Progenitor cell of endocrine pancreas (in vitro differentiated cells): ENCODE results near the gene TMEM59L. TPM values are rescaled to one million over a fixed set of nuclear protein-coding genes. Genes with fewer than 3 reads are reported as not detected.

Experiments used
- DNase-seq: peaks from one replicate; pipeline ENCODE4 v3.0.0; 2021; ENCODE audit warnings: low spot score; ENCODE audit not compliant: unreplicated experiment
- H3K27ac Mint-ChIP-seq: 2 replicates; pipeline ENCODE4 v1.8.0; 2021; ENCODE audit warnings: mild to moderate bottlenecking, moderate library complexity, mixed read lengths
- H3K27me3 Mint-ChIP-seq: 2 replicates; pipeline ENCODE4 v1.8.0; 2021; ENCODE audit warnings: mixed read lengths
- H3K36me3 Mint-ChIP-seq: 2 replicates; pipeline ENCODE4 v1.8.0; 2022; ENCODE audit warnings: mixed read lengths; ENCODE audit not compliant: insufficient read depth
- H3K4me1 Mint-ChIP-seq: 2 replicates; pipeline ENCODE4 v1.8.0; 2021; ENCODE audit warnings: low read depth, mixed read lengths
- H3K4me3 Mint-ChIP-seq: 2 replicates; pipeline ENCODE4 v1.8.0; 2021; ENCODE audit warnings: low read depth, mild to moderate bottlenecking, moderate library complexity, mixed read lengths
- H3K9me3 Mint-ChIP-seq: 2 replicates; pipeline ENCODE4 v1.8.0; 2021; ENCODE audit warnings: low read depth, mixed read lengths
- CTCF ChIP-seq: fragments of 200-600 bp; sonication (generic); IDR thresholded peaks from one replicate; pipeline ENCODE4 v1.5.0; 2021; ENCODE audit warnings: antibody characterized with exemption, mild to moderate bottlenecking; ENCODE audit not compliant: unreplicated experiment
- total RNA-seq: library from RNA; stranded (reverse); gene quantifications from 2 replicates; pipeline ENCODE4 v1.2.1, GENCODE V29; 2021

Gene TMEM59L
- total RNA-seq, 1 donor from 2014 or later: 6.4 TPM

GRCh38 chr19:18667531-18668251 lies 55.0 kb downstream of the TMEM59L start:
- no peak for TF ChIP-seq CTCF
- no peak for DNase-seq
- no peak overlapping the region for H3K27ac Mint-ChIP-seq
- H3K36me3 Mint-ChIP-seq: peaks cover 4% of the 10 kb centered on the region
- H3K27me3 Mint-ChIP-seq: no peaks in the 10 kb centered on the region
- no peaks in the 10 kb centered on the region for H3K9me3 Mint-ChIP-seq
- peaks cover 2% of the 10 kb centered on the region for H3K4me1 Mint-ChIP-seq
- no peak overlapping the region for H3K4me3 Mint-ChIP-seq

GRCh38 chr19:18668252-18668631 lies 55.6 kb downstream of the TMEM59L start:
- no peak for DNase-seq
- Mint-ChIP-seq H3K9me3 (no peaks in the 10 kb centered on the region), H3K4me3 (no peak overlapping the region), H3K27ac (no peak overlapping the region), H3K27me3 (no peaks in the 10 kb centered on the region), H3K36me3 (peaks cover 4% of the 10 kb centered on the region), H3K4me1 (peaks cover 2% of the 10 kb centered on the region)
- no peak for TF ChIP-seq CTCF

GRCh38 chr19:18668744-18669523 lies 56.3 kb downstream of the TMEM59L start:
- DNase-seq: no peak
- Mint-ChIP-seq H3K27me3 (no peaks in the 10 kb centered on the region), H3K4me1 (no peaks in the 10 kb centered on the region), H3K4me3 (no peak overlapping the region), H3K9me3 (no peaks in the 10 kb centered on the region), H3K27ac (no peak overlapping the region), H3K36me3 (peaks cover 4% of the 10 kb centered on the region)
- no peak for TF ChIP-seq CTCF

GRCh38 chr19:18669524-18669817 lies 56.8 kb downstream of the TMEM59L start:
- no peaks in the 10 kb centered on the region for H3K4me1 Mint-ChIP-seq
- H3K27ac Mint-ChIP-seq: no peak overlapping the region
- H3K9me3 Mint-ChIP-seq: no peaks in the 10 kb centered on the region

GRCh38 chr19:18669883-18670282 lies 57.2 kb downstream of the TMEM59L start:
- Mint-ChIP-seq H3K27me3 (no peaks in the 10 kb centered on the region), H3K4me1 (no peaks in the 10 kb centered on the region), H3K36me3 (peaks cover 4% of the 10 kb centered on the region), H3K4me3 (no peak overlapping the region), H3K9me3 (no peaks in the 10 kb centered on the region), H3K27ac (no peak overlapping the region)
- no peak for DNase-seq
- TF ChIP-seq CTCF: no peak

More at GRCh38 chr19:18669524-18669817, 56.8 kb downstream of the TMEM59L start:
- Mint-ChIP-seq H3K4me3 (no peak overlapping the region), H3K36me3 (peaks cover 4% of the 10 kb centered on the region), H3K27me3 (no peaks in the 10 kb centered on the region)
- no peak for DNase-seq
- TF ChIP-seq CTCF: no peak
